ENCODE data around the gene FIS1.

DNA sequence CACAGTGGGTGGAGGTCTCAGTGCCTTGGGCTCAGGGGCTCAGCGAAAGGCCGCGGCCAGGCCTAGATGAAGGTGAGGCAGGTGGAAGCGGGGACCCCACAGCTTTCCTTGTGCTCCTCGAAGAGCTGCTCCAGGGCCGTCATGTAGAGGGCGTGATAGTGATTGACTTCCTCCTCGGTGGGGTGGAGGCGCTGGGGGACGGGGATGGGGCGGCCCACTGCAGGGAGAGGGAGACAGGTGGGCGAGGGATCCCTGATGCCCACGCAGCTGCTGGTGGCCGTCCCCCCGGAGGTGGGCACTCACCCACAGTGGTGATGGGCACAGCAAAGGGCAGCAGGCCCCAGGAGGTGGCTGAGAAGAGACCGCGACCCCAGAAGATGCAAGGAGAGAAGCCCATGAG, 49.0 kb downstream of the FIS1 start:
- TF ChIP-seq ZFP3 (CRISPR knock-in tag; IDR thresholded peaks at IDR 0.05) (no peak), TSHZ2 (CRISPR knock-in tag; IDR thresholded peaks at IDR 0.05) (no peak), ZNF70 (CRISPR knock-in tag; IDR thresholded peaks at IDR 0.05) (no peak), BACH2 (CRISPR knock-in tag; IDR thresholded peaks at IDR 0.05; ENCODE audit: borderline replicate concordance) (no peak), CREB5 (CRISPR knock-in tag; IDR thresholded peaks at IDR 0.05; ENCODE audit: low read depth) (no peak), ARNTL (CRISPR knock-in tag; IDR thresholded peaks at IDR 0.05; ENCODE audit: borderline replicate concordance, low read depth) (no peak)
